ENCODE results near the gene SLC22A6.
A peak's percentile ranks its signal among the peaks of the same experiment; 100 is the strongest.
"Not testable (repeated sequence)": the region's sequence is repeated elsewhere in the genome, so short reads cannot be mapped to it uniquely, and the experiment has no call there.

Gene SLC22A6

DNA sequence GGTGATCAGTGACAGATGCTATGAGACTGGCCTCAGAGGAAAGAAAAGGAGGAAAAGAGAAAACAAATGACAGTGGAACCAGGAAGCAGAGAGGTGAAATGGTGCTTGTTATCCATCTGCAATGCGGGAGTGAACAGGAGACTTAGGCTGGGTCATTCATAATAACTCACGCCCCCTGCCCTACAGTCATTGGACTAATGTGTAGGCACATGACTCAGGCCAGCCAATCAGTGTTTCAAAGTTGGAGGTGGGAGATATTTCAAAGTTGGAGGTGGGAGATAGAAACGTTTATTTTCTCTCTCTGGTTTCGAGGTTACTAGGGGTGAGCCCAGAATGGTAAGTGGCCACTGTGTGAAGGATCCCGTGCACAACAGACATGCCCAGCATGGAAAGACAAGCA, 30.3 kb downstream of the SLC22A6 start:
- DNase-seq (ENCODE audit: low spot score), result no peak

DNA sequence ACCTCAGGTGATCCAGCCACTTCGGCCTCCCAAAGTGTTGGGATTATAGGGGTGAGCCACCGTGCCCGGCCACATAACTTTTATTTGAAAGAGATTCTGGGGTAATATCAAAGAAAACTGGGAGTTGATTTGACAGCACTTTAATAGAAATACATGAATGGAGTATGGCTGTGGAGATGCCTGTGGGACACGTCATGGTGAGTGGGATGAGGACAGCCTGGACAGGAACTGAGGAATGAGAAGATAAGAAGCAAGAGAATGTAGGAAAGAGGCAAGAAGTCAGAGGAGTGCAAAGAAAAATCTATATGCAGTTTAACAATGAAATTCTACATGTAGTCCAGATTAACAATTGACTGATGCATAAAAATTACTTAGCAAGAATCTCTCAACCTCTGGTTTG, 31.0 kb downstream of the SLC22A6 start:
- H3K4ac ChIP-seq (ENCODE audit: low read length), result no peak overlapping the region
- no peak overlapping the region for H4K91ac ChIP-seq (ENCODE audit: low read depth, low read length, poor library complexity)
- H3K18ac ChIP-seq (ENCODE audit: low read length), result no peak overlapping the region
- H3K27me3 ChIP-seq (ENCODE audit: control insufficient read depth in 3 of 3, insufficient read depth in 3 of 3, low read depth in 1 of 3, low read length in 3 of 3), result peaks cover 0 to 3% (median 0%) of the 10 kb centered on the region in 3 experiments
- no peak for DNase-seq (ENCODE audit: low spot score)
- H3K14ac ChIP-seq (ENCODE audit: low read length), result no peak overlapping the region
- no peak overlapping the region for H2BK15ac ChIP-seq (ENCODE audit: low read length)
- no peak overlapping the region for H4K8ac ChIP-seq (ENCODE audit: low read depth, low read length)
- no peak overlapping the region for H2BK12ac ChIP-seq (ENCODE audit: low read length)
- no peak overlapping the region for H2BK120ac ChIP-seq (ENCODE audit: low read depth, low read length)
- no peak overlapping the region for H3K9ac ChIP-seq (ENCODE audit: low read depth, low read length, poor library complexity)
- H3K23ac ChIP-seq (ENCODE audit: low read depth, low read length, poor library complexity), result no peak overlapping the region
- WGBS, 2 donors (ENCODE audit: extremely low coverage in 2 of 2, insufficient read length in 2 of 2, insufficient replicate concordance in 1 of 2), result no CpG with 5 or more reads among the region's 4 CpGs
- H3K9me3 ChIP-seq (replicated peaks in 1 of 2; ENCODE audit: control insufficient read depth in 2 of 2, insufficient read depth in 1 of 2, low read depth in 1 of 2, low read length in 2 of 2), result no peaks in the 10 kb centered on the region
- H3K79me1 ChIP-seq (ENCODE audit: low read depth, low read length), result peaks cover 2% of the 10 kb centered on the region
- H2BK5ac ChIP-seq (ENCODE audit: low read length), result no peak overlapping the region
- H3K27ac ChIP-seq (replicated peaks; ENCODE audit: low read length), result no peak overlapping the region
- no peak overlapping the region for H3K4me3 ChIP-seq (ENCODE audit: low read length in 2 of 2)
- H3K36me3 ChIP-seq (replicated peaks in 1 of 2; ENCODE audit: control insufficient read depth in 2 of 2, insufficient read depth in 2 of 2, low read length in 2 of 2), result no peaks in the 10 kb centered on the region
- H3K4me2 ChIP-seq (ENCODE audit: insufficient read depth, low read length, poor library complexity, severe bottlenecking), result no peak overlapping the region
- no peak overlapping the region for H2AFZ ChIP-seq (ENCODE audit: low read length)
- no peak overlapping the region for H2AK5ac ChIP-seq (ENCODE audit: low read depth, low read length)
- no peaks in the 10 kb centered on the region for H3K4me1 ChIP-seq (ENCODE audit: control insufficient read depth in 2 of 2, insufficient read depth in 1 of 2, low read depth in 1 of 2, low read length in 2 of 2)

More for the DNA sequence above, 30.3 kb downstream of the SLC22A6 start:
- peaks cover 2% of the 10 kb centered on the region for H3K79me1 ChIP-seq (ENCODE audit: low read depth, low read length)
- H3K4me3 ChIP-seq (ENCODE audit: low read length in 2 of 2), result no peak overlapping the region
- H2BK5ac ChIP-seq (ENCODE audit: low read length), result no peak overlapping the region
- H2BK12ac ChIP-seq (ENCODE audit: low read length), result no peak overlapping the region
- H4K91ac ChIP-seq (ENCODE audit: low read depth, low read length, poor library complexity), result no peak overlapping the region
- no peaks in the 10 kb centered on the region for H3K36me3 ChIP-seq (replicated peaks in 1 of 2; ENCODE audit: control insufficient read depth in 2 of 2, insufficient read depth in 2 of 2, low read length in 2 of 2)
- H3K14ac ChIP-seq (ENCODE audit: low read length), result no peak overlapping the region
- H3K4me1 ChIP-seq (ENCODE audit: control insufficient read depth in 2 of 2, insufficient read depth in 1 of 2, low read depth in 1 of 2, low read length in 2 of 2), result peaks cover 0 to 4% of the 10 kb centered on the region in 2 donors
- H3K27me3 ChIP-seq (ENCODE audit: control insufficient read depth in 3 of 3, insufficient read depth in 3 of 3, low read depth in 1 of 3, low read length in 3 of 3), result no peaks in the 10 kb centered on the region
- H3K23ac ChIP-seq (ENCODE audit: low read depth, low read length, poor library complexity), result no peak overlapping the region
- H3K18ac ChIP-seq (ENCODE audit: low read length), result no peak overlapping the region
- no peak overlapping the region for H3K9ac ChIP-seq (ENCODE audit: low read depth, low read length, poor library complexity)
- peak overlapping the region; percentile 19 for H2AFZ ChIP-seq (ENCODE audit: low read length)
- no peak overlapping the region for H3K4me2 ChIP-seq (ENCODE audit: insufficient read depth, low read length, poor library complexity, severe bottlenecking)
- no CpG with 5 or more reads among the region's 5 CpGs for WGBS, 2 donors (ENCODE audit: extremely low coverage in 2 of 2, insufficient read length in 2 of 2, insufficient replicate concordance in 1 of 2)
- no peak overlapping the region for H2BK15ac ChIP-seq (ENCODE audit: low read length)
- no peaks in the 10 kb centered on the region for H3K9me3 ChIP-seq (replicated peaks in 1 of 2; ENCODE audit: control insufficient read depth in 2 of 2, insufficient read depth in 1 of 2, low read depth in 1 of 2, low read length in 2 of 2)
- H2AK5ac ChIP-seq (ENCODE audit: low read depth, low read length), result no peak overlapping the region
- H4K8ac ChIP-seq (ENCODE audit: low read depth, low read length), result no peak overlapping the region
- H3K27ac ChIP-seq (replicated peaks; ENCODE audit: low read length), result no peak overlapping the region
- no peak overlapping the region for H3K4ac ChIP-seq (ENCODE audit: low read length)
- H2BK120ac ChIP-seq (ENCODE audit: low read depth, low read length), result no peak overlapping the region

DNA sequence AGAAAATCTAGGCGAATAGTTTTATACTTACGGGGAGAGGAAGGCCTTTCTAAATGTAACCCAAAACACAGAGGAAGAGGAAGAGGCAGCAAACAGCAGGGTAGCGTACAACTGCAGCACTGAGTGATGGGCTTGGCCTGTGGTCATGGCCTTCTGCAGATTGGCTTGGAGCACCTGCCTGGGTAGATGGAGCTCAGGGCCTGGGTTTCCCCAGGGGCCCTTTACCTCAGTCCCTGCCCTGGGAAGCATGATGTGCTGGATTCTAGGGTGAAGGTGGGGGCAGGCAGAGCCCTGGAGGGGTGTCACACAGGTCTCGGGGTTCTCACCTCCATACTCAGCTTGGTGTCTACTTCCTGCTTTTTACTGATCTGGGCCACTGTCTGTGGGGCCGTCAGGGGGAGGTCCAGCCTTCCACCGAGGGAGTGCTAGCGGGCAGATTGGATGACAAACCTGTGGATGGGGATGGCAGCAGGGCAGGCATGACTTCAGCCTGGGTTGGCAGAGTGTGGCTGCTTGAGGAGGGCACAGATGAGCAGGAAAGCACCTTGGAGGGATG, 35.9 kb downstream of the SLC22A6 start:
- no peak overlapping the region for H3K4me2 ChIP-seq (ENCODE audit: insufficient read depth, low read length, poor library complexity, severe bottlenecking)

DNA sequence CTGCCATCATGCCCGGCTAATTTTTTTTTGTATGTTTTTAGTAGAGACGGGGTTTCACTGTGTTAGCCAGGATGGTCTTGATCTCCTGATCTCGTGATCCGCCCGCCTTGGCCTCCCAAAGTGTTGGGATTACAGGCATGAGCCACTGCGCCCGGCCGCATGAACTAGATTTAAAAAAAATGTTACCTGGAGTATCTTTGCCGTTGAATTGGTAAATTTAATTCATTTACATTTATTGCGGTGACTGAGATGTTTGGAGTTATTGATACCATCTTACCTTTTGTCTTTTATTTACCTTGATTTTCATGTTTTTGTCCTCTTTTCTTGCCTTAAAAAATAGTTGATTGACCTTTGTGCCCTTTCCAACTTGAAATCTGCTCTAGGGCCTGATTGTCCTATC, 39.2 kb downstream of the SLC22A6 start:
- H3K14ac ChIP-seq (ENCODE audit: low read length); H3K27ac ChIP-seq (replicated peaks; ENCODE audit: low read length); H3K4ac ChIP-seq (ENCODE audit: low read length); H2BK12ac ChIP-seq (ENCODE audit: low read length); H2AFZ ChIP-seq (ENCODE audit: low read length); H3K4me2 ChIP-seq (ENCODE audit: insufficient read depth, low read length, poor library complexity, severe bottlenecking); H4K91ac ChIP-seq (ENCODE audit: low read depth, low read length, poor library complexity); H4K8ac ChIP-seq (ENCODE audit: low read depth, low read length); H3K9ac ChIP-seq (ENCODE audit: low read depth, low read length, poor library complexity); H3K4me1 ChIP-seq (ENCODE audit: control insufficient read depth in 2 of 2, insufficient read depth in 1 of 2, low read depth in 1 of 2, low read length in 2 of 2); H3K36me3 ChIP-seq (replicated peaks in 1 of 2; ENCODE audit: control insufficient read depth in 2 of 2, insufficient read depth in 2 of 2, low read length in 2 of 2); H3K18ac ChIP-seq (ENCODE audit: low read length); H3K23ac ChIP-seq (ENCODE audit: low read depth, low read length, poor library complexity); H2BK5ac ChIP-seq (ENCODE audit: low read length); DNase-seq (ENCODE audit: low spot score); H2BK120ac ChIP-seq (ENCODE audit: low read depth, low read length); H3K4me3 ChIP-seq (ENCODE audit: low read length in 2 of 2); H2AK5ac ChIP-seq (ENCODE audit: low read depth, low read length); H3K79me1 ChIP-seq (ENCODE audit: low read depth, low read length); H3K9me3 ChIP-seq (replicated peaks in 1 of 2; ENCODE audit: control insufficient read depth in 2 of 2, insufficient read depth in 1 of 2, low read depth in 1 of 2, low read length in 2 of 2); H2BK15ac ChIP-seq (ENCODE audit: low read length): not testable (repeated sequence)
- WGBS, 2 donors (ENCODE audit: extremely low coverage in 2 of 2, insufficient read length in 2 of 2, insufficient replicate concordance in 1 of 2), result no CpG with 5 or more reads among the region's 10 CpGs
- peaks cover 0 to 16% (median 0%) of the 10 kb centered on the region in 3 experiments for H3K27me3 ChIP-seq (ENCODE audit: control insufficient read depth in 3 of 3, insufficient read depth in 3 of 3, low read depth in 1 of 3, low read length in 3 of 3)

More for the DNA sequence above, 35.9 kb downstream of the SLC22A6 start:
- H2AK5ac ChIP-seq (ENCODE audit: low read depth, low read length), result no peak overlapping the region
- no peaks in the 10 kb centered on the region for H3K9me3 ChIP-seq (replicated peaks in 1 of 2; ENCODE audit: control insufficient read depth in 2 of 2, insufficient read depth in 1 of 2, low read depth in 1 of 2, low read length in 2 of 2)
- H3K18ac ChIP-seq (ENCODE audit: low read length), result peak overlapping the region; percentile 67
- H4K91ac ChIP-seq (ENCODE audit: low read depth, low read length, poor library complexity), result no peak overlapping the region
- H3K23ac ChIP-seq (ENCODE audit: low read depth, low read length, poor library complexity), result no peak overlapping the region
- H4K8ac ChIP-seq (ENCODE audit: low read depth, low read length), result no peak overlapping the region
- H2BK120ac ChIP-seq (ENCODE audit: low read depth, low read length), result no peak overlapping the region
- no peaks in the 10 kb centered on the region for H3K36me3 ChIP-seq (replicated peaks in 1 of 2; ENCODE audit: control insufficient read depth in 2 of 2, insufficient read depth in 2 of 2, low read length in 2 of 2)
- H3K79me1 ChIP-seq (ENCODE audit: low read depth, low read length), result peaks cover 2% of the 10 kb centered on the region
- no peak overlapping the region for H3K4ac ChIP-seq (ENCODE audit: low read length)
- peaks cover 0 to 16% (median 0%) of the 10 kb centered on the region in 3 experiments for H3K27me3 ChIP-seq (ENCODE audit: control insufficient read depth in 3 of 3, insufficient read depth in 3 of 3, low read depth in 1 of 3, low read length in 3 of 3)
- no peak overlapping the region for H2BK12ac ChIP-seq (ENCODE audit: low read length)
- H2AFZ ChIP-seq (ENCODE audit: low read length), result no peak overlapping the region
- H3K14ac ChIP-seq (ENCODE audit: low read length), result no peak overlapping the region
- DNase-seq (ENCODE audit: low spot score), result no peak
- peak overlapping the region; percentile 45 for H2BK5ac ChIP-seq (ENCODE audit: low read length)
- H3K4me3 ChIP-seq (ENCODE audit: low read length in 2 of 2), result no peak overlapping the region
- H3K9ac ChIP-seq (ENCODE audit: low read depth, low read length, poor library complexity), result no peak overlapping the region
- H2BK15ac ChIP-seq (ENCODE audit: low read length), result no peak overlapping the region
- H3K4me1 ChIP-seq (ENCODE audit: control insufficient read depth in 2 of 2, insufficient read depth in 1 of 2, low read depth in 1 of 2, low read length in 2 of 2), result no peaks in the 10 kb centered on the region
- H3K27ac ChIP-seq (replicated peaks; ENCODE audit: low read length), result no peak overlapping the region
- WGBS, 2 donors (ENCODE audit: extremely low coverage in 2 of 2, insufficient read length in 2 of 2, insufficient replicate concordance in 1 of 2), result no CpG with 5 or more reads among the region's 7 CpGs
